HG02571 (cell line): Measurements from ENCODE around the gene TELO2.

Experiments used
- ATAC-seq: cut with Tn5 transposase; IDR thresholded peaks from one replicate; pipeline ENCODE4 v1.9.1; 2021; ENCODE audit warnings: mild to moderate bottlenecking, moderate library complexity; ENCODE audit not compliant: unreplicated experiment

TELO2 gene

GRCh38 chr16:1533443-1533951 lies 40.3 kb downstream of the TELO2 start, which contains the start of gene TMEM204:
TSS of gene TMEM204 (plus strand) at chr16:1533666. CDS start at chr16:1534276, 610 bp downstream.
- ATAC-seq, result no peak

- no peak for ATAC-seq
Observed at GRCh38 chr16:1534021-1535020, 41.2 kb downstream of the TELO2 start.

- no peak for ATAC-seq
Observed at GRCh38 chr16:1535391-1536291, 42.5 kb downstream of the TELO2 start.

- no peak for ATAC-seq
Observed at GRCh38 chr16:1536601-1537000, 43.4 kb downstream of the TELO2 start.

- no peak for ATAC-seq
Observed at GRCh38 chr16:1537138-1537577, 44.0 kb downstream of the TELO2 start.

- no peak for ATAC-seq
Observed at GRCh38 chr16:1537763-1538289, 44.7 kb downstream of the TELO2 start.

GRCh38 chr16:1538804-1539520 lies 45.8 kb downstream of the TELO2 start:
- ATAC-seq, result no peak

GRCh38 chr16:1539720-1540555 lies 46.8 kb downstream of the TELO2 start:
- no peak for ATAC-seq

- no peak for ATAC-seq
Observed at GRCh38 chr16:1540556-1540855, 47.3 kb downstream of the TELO2 start.

- ATAC-seq, result no peak
Observed at GRCh38 chr16:1541293-1542165, 48.4 kb downstream of the TELO2 start.

- ATAC-seq, result no peak
Observed at GRCh38 chr16:1542166-1542500, 49.0 kb downstream of the TELO2 start.

GRCh38 chr16:1542533-1542932 lies 49.4 kb downstream of the TELO2 start:
- no peak for ATAC-seq

GRCh38 chr16:1543085-1543896 lies 50.1 kb downstream of the TELO2 start:
- ATAC-seq, result no peak

- no peak for ATAC-seq
Observed at GRCh38 chr16:1545044-1546040, 52.2 kb downstream of the TELO2 start.

- ATAC-seq, result no peak
Observed at GRCh38 chr16:1546430-1546829, 53.3 kb downstream of the TELO2 start.

- ATAC-seq, result no peak
Observed at GRCh38 chr16:1548233-1548632, 55.1 kb downstream of the TELO2 start.

GRCh38 chr16:1548727-1549126 lies 55.6 kb downstream of the TELO2 start:
- no peak for ATAC-seq
